GM21526 (cell line): ENCODE measurements around the gene TNFRSF1B.

ENCODE experiments used
- ATAC-seq: cut with Tn5 transposase; IDR thresholded peaks from one replicate; pipeline ENCODE4 v1.9.1; 2021; ENCODE audit warnings: moderate library complexity; ENCODE audit not compliant: unreplicated experiment, low FRiP score

TNFRSF1B gene

GRCh38 chr1:12186679-12186985 lies 19.8 kb downstream of the TNFRSF1B start:
- no peak for ATAC-seq

DNA sequence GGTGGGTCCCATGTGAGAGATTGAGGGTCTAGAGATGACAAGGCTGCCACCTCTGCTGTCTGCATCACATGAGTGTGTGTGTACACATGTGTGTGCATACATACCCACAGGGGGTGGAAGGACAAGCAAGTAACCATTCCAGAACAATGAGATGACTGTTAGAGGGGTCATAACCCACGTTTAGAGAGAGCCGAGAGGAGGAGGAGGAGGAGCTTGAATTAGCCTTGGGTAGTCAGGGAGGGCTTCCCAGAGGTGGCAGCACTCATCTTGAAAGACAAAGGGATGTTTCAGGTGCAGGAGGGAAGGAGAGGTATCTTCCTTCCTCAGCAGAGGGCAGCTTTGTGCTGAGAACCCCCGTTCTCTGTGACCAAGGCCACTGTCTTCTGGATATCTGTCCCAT lies 21.3 kb downstream of the TNFRSF1B start:
- no peak for ATAC-seq

GRCh38 chr1:12188657-12189327 lies 22.0 kb downstream of the TNFRSF1B start:
- ATAC-seq = no peak

DNA sequence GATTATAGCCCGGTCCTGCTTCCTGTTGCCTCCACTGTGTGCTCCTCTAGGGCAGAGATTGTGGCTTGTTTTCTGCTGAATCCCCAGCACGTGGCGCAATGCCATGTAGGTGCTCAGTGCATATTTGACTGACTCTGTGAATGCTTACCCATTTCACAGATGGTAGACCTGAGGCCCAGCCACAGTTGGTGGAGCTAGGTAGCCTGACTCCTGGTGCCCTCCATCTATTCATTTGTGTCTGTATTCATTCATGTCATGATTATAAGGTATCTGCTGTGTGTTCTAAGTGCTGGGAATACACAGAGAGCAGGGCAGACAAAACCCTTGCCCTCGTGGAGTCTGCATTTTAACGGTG lies 22.5 kb downstream of the TNFRSF1B start:
- no peak for ATAC-seq

GRCh38 chr1:12191242-12192032 lies 24.6 kb downstream of the TNFRSF1B start:
- ATAC-seq = no peak

GRCh38 chr1:12194666-12195216 lies 27.9 kb downstream of the TNFRSF1B start:
- ATAC-seq = no peak

GRCh38 chr1:12195416-12195815 lies 28.6 kb downstream of the TNFRSF1B start:
- ATAC-seq = no peak

DNA sequence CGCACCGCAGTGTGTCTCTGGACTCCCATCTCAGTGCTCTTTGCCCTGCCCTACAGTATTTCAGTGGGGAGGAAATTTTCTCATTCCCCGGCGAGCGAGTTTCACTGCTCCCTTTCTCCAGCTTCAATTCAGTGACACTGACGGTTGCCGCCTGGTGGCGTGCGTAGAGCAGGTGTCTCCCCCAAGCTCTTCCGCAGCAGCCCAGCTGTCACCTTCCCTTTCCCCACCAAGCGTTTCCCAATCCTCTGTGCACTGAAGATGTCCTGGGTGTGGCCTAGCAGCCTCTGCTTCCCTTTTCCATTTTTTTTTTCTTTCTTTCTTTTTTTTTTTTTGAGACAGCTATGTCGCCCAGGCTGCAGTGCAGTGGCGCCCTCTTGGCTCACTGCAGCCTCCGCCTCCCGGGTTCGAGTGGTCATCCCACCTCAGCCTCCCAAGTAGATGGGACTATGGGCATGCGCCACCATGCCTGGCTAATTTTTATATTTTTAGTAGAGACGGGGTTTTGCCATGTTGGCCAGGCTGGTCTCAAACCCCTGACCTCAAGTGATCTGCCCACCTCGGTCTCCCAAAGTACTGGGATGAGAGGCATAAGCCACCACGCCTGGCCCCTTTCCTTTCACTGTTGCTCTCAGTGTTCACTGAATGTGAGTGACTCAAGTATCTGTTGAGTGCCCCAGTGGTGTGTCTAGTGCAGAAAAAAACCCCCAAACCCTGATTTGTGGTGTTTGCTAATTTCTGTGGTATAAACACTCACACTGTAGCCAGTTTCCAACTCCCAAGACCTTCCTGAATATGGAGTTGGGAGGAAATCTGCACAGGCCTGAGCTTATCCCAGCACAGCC lies 30.1 kb downstream of the TNFRSF1B start:
- no peak for ATAC-seq

- ATAC-seq = no peak
Measured at GRCh38 chr1:12197483-12197880, 30.7 kb downstream of the TNFRSF1B start.

- no peak for ATAC-seq
Measured at GRCh38 chr1:12200208-12200607, 33.4 kb downstream of the TNFRSF1B start.

DNA sequence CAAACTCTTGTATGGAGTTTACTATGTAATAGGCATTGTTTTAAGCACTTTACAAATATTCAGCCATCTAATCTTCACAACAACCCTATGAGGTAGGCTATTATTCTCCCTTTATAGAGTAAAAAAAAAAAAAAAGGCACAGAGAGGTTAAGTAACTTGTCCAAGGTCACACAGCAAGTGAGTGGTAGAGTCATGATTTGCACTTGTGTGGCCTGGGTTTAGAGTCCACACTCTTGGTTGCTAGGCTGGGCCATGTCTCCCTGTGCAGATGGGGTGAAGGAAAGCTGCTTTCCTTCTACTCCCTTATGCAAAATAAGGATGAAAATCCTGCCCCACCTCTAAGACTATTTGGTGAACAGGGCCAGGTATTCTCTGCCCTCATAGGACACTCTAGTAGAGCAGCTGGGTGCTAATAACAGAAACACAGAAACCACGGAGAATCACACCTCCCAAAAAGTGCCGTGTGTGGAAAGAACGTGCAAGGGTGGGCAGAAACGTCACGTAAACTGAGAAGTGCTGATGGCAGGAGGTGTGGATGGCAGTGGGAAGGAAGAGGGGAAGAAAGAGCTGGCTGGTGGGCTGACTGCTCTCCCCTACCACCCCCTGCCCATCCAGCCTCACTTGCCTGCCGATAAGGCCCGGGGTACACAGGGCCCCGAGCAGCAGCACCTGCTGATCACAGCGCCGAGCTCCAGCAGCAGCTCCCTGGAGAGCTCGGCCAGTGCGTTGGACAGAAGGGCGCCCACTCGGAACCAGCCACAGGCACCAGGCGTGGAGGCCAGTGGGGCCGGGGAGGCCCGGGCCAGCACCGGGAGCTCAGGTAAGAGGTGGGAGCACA lies 34.8 kb downstream of the TNFRSF1B start:
- no peak for ATAC-seq

- ATAC-seq = no peak
Measured at GRCh38 chr1:12202190-12202497, 35.4 kb downstream of the TNFRSF1B start.

GRCh38 chr1:12202577-12202976 lies 35.8 kb downstream of the TNFRSF1B start:
- ATAC-seq = no peak

DNA sequence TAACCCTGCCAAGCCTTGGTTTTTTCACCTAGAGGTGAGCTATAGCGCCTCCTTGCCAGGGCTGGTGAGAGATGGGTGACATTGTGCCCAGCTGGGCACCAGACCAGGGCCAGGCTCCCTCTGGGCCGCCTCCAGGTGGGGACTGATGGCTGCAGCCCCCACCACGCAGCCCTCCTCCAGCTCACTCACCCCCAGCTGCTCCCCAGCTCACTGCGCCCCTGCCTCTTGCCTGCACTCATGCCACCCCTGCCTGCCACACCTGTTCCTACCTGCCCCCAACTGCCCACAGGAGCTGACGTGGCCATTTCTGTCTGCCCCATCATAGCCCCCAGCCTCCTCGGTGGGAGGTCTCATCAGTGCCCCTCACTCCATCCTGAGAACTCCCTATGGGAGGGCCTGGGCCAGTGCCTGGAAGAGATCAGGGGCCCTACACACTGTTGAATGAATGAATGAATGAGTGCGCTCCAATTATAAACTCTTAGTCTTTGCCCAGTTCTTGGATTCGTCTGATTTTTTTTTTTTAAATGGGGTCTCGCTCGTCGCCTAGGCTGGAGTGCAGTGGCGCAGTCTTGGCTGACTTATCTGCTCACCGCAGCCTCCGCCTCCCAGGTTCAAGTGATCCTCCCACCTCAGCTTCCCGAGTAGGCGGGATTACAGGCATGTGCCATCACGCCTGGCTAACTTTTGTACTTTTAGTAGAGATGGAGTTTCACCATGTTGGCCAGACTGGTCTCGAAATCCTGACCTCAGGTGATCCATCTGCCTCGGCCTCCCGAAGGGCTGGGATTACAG lies 36.6 kb downstream of the TNFRSF1B start:
- ATAC-seq = no peak

GRCh38 chr1:12204140-12204539 lies 37.3 kb downstream of the TNFRSF1B start:
- no peak for ATAC-seq

- ATAC-seq = no peak
Measured at GRCh38 chr1:12204754-12205658, 38.2 kb downstream of the TNFRSF1B start.

DNA sequence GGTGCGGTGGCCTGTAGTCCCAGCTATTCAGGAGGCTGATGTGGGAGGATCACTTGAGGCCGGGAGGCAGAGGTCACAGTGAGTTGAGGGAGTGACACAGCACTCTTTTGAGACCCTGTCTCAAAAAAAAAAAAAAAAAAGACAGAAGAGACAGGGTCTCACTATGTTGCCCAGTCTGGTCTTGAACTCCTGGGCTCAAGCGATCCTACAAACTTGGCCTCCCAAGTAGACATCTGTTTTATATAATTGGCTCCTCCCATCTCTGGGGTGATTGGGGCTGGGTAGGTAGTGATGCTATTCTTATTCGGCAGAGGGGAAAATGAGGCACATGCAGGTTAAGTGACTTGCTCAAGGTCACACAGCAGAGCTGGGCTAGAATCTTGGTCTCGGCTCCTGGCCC lies 39.4 kb downstream of the TNFRSF1B start:
- no peak for ATAC-seq

GRCh38 chr1:12206792-12207424 lies 40.1 kb downstream of the TNFRSF1B start:
- no peak for ATAC-seq
